HUES6 (cell line): ENCODE measurements around the gene CLDN16.

Source experiments
- H3K27ac ChIP-seq: 2 replicates; pipeline ENCODE4 v1.7.0; 2013; ENCODE audit warnings: low read depth, mild to moderate bottlenecking, low read length, inconsistent platforms
- H3K27me3 ChIP-seq: 2 replicates; pipeline ENCODE4 v1.6.1; 2013; ENCODE audit warnings: low read length; ENCODE audit not compliant: control insufficient read depth, insufficient read depth
- H3K36me3 ChIP-seq: 2 replicates; pipeline ENCODE4 v1.6.1; 2013; ENCODE audit warnings: low read length; ENCODE audit not compliant: control insufficient read depth, insufficient read depth
- H3K4me1 ChIP-seq: 2 replicates; pipeline ENCODE4 v1.6.1; 2013; ENCODE audit warnings: low read length; ENCODE audit not compliant: control insufficient read depth, insufficient read depth
- H3K4me3 ChIP-seq: 2 replicates; pipeline ENCODE4 v1.5.1; 2013; ENCODE audit warnings: low read depth, low read length
- H3K9ac ChIP-seq: one replicate; pipeline ENCODE4 v1.6.1; 2013; ENCODE audit warnings: mild to moderate bottlenecking, low read length
- H3K9me3 ChIP-seq: 2 replicates; pipeline ENCODE4 v1.6.1; 2013; ENCODE audit warnings: low read depth, low read length; ENCODE audit not compliant: control insufficient read depth, insufficient read depth

CLDN16 gene

DNA sequence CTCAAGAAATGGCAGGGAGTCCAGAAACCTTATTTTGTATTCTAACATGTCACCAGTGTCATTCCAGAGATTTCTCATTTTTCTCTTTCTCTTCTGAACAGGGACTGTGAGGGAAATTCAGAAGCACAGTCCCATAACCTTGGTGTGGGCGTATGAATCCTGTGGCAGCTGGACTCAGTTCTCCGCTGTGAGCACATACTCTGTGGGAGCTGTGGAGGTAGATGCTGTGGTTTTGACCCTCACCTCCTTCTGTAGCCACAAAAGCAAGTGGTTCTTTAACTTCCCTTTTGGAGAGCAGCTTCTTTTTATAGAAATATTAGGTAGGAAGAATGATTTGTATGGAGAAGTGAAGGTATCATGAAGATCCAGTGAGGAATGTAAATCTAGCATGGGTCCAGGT is 48.4 kb downstream of the CLDN16 start:
- Histone ChIP-seq H3K27ac (no peak overlapping the region), H3K4me3 (no peak overlapping the region), H3K9me3 (0 out of 2 replicates have a peak, but pooled peaks cover 3% of the 10 kb centered on the region), H3K36me3 (no peaks in the 10 kb centered on the region), H3K4me1 (no peaks in the 10 kb centered on the region), H3K27me3 (no peaks in the 10 kb centered on the region), H3K9ac (no peak overlapping the region)

- H3K36me3 ChIP-seq, result no peaks in the 10 kb centered on the region
- H3K27me3 ChIP-seq, result no peaks in the 10 kb centered on the region
- no peaks in the 10 kb centered on the region for H3K9me3 ChIP-seq
- no peak overlapping the region for H3K4me3 ChIP-seq
- H3K9ac ChIP-seq, result no peak overlapping the region
- H3K4me1 ChIP-seq, result no peaks in the 10 kb centered on the region
- no peak overlapping the region for H3K27ac ChIP-seq
Observed at GRCh38 chr3:190442240-190442639, 54.3 kb downstream of the CLDN16 start.

- H3K27me3 ChIP-seq, result no peaks in the 10 kb centered on the region
- H3K9me3 ChIP-seq, result no peaks in the 10 kb centered on the region
- no peak overlapping the region for H3K9ac ChIP-seq
- H3K27ac ChIP-seq, result no peak overlapping the region
- no peaks in the 10 kb centered on the region for H3K36me3 ChIP-seq
- H3K4me3 ChIP-seq, result no peak overlapping the region
- no peaks in the 10 kb centered on the region for H3K4me1 ChIP-seq
Observed at GRCh38 chr3:190443257-190443656, 55.3 kb downstream of the CLDN16 start.

DNA sequence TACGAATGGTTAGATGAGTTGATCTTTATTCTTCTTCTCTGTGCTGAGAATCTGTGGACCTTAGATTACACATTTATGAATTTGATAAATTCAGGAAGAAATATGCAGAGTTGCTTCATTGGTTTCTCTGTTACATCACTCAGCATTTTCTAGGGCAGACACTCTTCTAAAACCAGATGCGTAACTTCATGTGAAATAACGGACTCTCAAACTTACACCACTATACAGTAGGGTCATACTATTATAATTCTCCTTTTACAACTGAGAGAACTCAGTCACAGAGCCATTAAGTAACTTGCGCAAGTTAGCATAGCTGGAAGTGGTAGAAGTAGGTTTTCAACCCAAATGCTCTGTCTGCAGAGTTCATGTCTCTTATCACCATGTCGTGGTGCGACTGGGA is 56.0 kb downstream of the CLDN16 start:
- Histone ChIP-seq H3K9me3 (no peaks in the 10 kb centered on the region), H3K4me1 (no peaks in the 10 kb centered on the region), H3K9ac (no peak overlapping the region), H3K4me3 (no peak overlapping the region), H3K27ac (no peak overlapping the region), H3K36me3 (no peaks in the 10 kb centered on the region), H3K27me3 (no peaks in the 10 kb centered on the region)

GRCh38 chr3:190444576-190445145 is 56.7 kb downstream of the CLDN16 start:
- Histone ChIP-seq H3K9ac (no peak overlapping the region), H3K36me3 (no peaks in the 10 kb centered on the region), H3K4me1 (no peaks in the 10 kb centered on the region), H3K27ac (no peak overlapping the region), H3K9me3 (no peaks in the 10 kb centered on the region), H3K4me3 (no peak overlapping the region), H3K27me3 (no peaks in the 10 kb centered on the region)

GRCh38 chr3:190446573-190447279 is 58.8 kb downstream of the CLDN16 start:
- Histone ChIP-seq H3K36me3 (no peaks in the 10 kb centered on the region), H3K4me3 (no peak overlapping the region), H3K9ac (no peak overlapping the region), H3K9me3 (no peaks in the 10 kb centered on the region), H3K4me1 (no peaks in the 10 kb centered on the region), H3K27ac (no peak overlapping the region), H3K27me3 (no peaks in the 10 kb centered on the region)

DNA sequence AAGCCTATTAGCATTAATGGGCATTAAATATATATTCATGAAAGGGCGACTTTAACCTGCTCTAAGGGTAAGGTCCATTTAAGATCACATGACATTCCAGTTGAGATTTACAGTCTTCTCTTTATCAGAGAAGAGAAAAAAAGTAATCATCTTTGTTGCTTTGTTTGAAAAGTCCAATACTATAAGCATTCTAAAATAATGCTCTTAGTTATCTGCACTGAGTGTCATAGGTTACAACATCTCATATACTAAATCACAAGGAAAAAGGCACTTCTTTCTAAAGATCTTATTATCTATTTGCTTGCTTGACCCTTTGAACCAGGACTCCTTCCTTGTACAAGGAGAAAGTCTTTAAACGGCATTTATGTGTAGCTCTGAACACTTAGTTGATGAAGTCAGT is 60.3 kb downstream of the CLDN16 start:
- no peak overlapping the region for H3K27ac ChIP-seq
- no peaks in the 10 kb centered on the region for H3K4me1 ChIP-seq
- no peaks in the 10 kb centered on the region for H3K36me3 ChIP-seq
- H3K4me3 ChIP-seq, result no peak overlapping the region
- H3K9ac ChIP-seq, result no peak overlapping the region
- H3K27me3 ChIP-seq, result no peaks in the 10 kb centered on the region
- no peaks in the 10 kb centered on the region for H3K9me3 ChIP-seq

DNA sequence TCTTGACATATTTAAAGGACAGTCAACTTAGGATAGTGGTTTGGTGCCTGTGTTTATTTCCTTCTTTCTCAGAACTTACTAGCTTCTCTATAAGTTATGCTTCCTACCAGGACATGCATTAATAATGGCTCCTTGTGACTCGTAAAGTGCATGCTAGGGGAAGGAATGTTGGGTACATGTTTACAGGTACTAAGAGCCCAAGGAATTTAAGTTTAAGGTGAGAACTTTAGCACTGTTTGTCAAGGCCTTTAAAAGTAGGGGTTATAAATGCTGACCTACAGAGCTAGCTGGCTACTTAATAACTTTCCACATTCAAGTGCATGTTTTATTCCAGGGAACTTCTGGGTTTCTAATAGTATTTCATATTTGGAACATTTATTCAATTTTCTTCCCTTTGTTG is 61.8 kb downstream of the CLDN16 start, which contains the start of gene TMEM207:
TSS of gene TMEM207 (minus strand) at position 101 of the 400 bp plus-strand sequence. CDS start at position 9, 92 bp downstream.
- Histone ChIP-seq H3K36me3 (no peaks in the 10 kb centered on the region), H3K27ac (no peak within 1 kb of the TSS)

DNA sequence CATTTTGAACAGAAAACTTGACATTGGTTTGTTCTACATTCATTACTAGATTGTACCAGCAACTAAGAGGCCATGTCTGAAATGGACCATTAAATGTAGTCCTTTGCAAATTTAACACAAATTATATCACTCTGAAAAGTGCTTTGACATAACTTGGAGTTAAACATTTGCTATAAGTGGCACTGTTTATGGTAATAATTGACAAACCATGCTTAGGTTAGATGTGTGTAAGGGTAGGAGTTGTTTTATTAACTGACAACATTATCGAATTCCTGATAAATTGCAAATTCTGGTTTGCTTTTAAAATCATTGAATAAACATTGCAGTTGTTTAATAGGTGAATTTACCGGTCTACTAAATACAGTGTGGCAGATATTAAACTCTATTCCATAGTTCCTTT is 67.9 kb downstream of the CLDN16 start:
- no peaks in the 10 kb centered on the region for H3K9me3 ChIP-seq
- H3K27ac ChIP-seq, result no peak overlapping the region
- H3K4me1 ChIP-seq, result no peaks in the 10 kb centered on the region
- H3K27me3 ChIP-seq, result no peaks in the 10 kb centered on the region
- no peaks in the 10 kb centered on the region for H3K36me3 ChIP-seq
- H3K4me3 ChIP-seq, result no peak overlapping the region
- no peak overlapping the region for H3K9ac ChIP-seq

More for the DNA sequence above, 61.8 kb downstream of the CLDN16 start, which contains the start of gene TMEM207:
- Histone ChIP-seq H3K4me3 (no peak within 1 kb of the TSS), H3K9ac (no peak within 1 kb of the TSS), H3K27me3 (no peaks in the 10 kb centered on the region), H3K9me3 (no peaks in the 10 kb centered on the region), H3K4me1 (no peaks in the 10 kb centered on the region)

DNA sequence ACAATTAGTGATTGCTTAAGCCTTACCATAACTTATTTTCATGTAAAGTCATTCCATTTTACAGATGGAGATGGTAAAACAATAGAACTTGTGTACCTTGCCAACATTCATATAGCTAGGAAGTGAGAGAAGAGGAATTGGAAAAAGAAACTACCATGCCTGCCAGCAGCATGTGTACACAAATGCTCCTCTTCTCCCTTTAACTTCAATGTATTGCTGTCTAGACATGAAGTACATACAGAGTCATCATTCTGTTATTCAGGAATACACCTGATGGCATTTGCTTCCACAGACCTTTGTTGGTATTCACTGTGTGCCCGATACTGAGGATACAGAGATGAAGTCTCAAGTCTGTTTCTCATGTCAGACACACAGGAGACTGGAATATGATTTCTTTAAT is 68.8 kb downstream of the CLDN16 start:
- Histone ChIP-seq H3K36me3 (no peaks in the 10 kb centered on the region), H3K9ac (no peak overlapping the region), H3K4me3 (no peak overlapping the region), H3K4me1 (no peaks in the 10 kb centered on the region), H3K9me3 (no peaks in the 10 kb centered on the region), H3K27ac (no peak overlapping the region), H3K27me3 (no peaks in the 10 kb centered on the region)

DNA sequence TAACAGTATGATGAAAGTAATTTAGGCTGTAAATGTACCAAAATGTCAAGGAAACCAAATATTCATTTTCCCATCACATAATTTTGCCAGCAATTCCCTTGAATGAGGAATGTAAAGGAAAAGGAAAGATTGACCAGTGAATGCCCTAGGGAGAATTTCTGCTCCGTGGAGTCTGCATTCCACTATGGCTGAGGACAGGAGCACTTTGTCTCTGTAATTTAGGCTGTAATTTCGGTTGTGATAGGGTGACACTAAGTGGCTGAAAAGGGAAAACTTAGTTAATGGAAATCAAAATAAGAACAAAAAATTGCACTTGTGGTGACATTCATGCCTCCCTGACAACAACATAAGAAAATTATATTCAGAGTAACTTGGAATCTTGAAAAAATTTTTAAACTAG is 70.1 kb downstream of the CLDN16 start:
- H3K4me3 ChIP-seq, result no peak overlapping the region
- no peaks in the 10 kb centered on the region for H3K36me3 ChIP-seq
- no peaks in the 10 kb centered on the region for H3K27me3 ChIP-seq
- H3K27ac ChIP-seq, result no peak overlapping the region
- no peaks in the 10 kb centered on the region for H3K9me3 ChIP-seq
- no peaks in the 10 kb centered on the region for H3K4me1 ChIP-seq
- no peak overlapping the region for H3K9ac ChIP-seq
